B cell (primary cell): ENCODE results near the gene CMPK2.

ENCODE experiments used
- EZH2 ChIP-seq: IDR thresholded peaks from 2 replicates; pipeline ENCODE4 v1.6.1; 2012; ENCODE audit warnings: borderline replicate concordance, low read depth, mild to moderate bottlenecking, moderate library complexity, low read length; ENCODE audit not compliant: insufficient read depth, poor library complexity, severe bottlenecking
- TF ChIP-seq, protein P1 (sequence below): fragments of 200-600 bp; IDR thresholded peaks from one replicate; pipeline ENCODE4 v1.8.0; 2022; ENCODE audit warnings: antibody characterized with exemption, mild to moderate bottlenecking

DNA sequence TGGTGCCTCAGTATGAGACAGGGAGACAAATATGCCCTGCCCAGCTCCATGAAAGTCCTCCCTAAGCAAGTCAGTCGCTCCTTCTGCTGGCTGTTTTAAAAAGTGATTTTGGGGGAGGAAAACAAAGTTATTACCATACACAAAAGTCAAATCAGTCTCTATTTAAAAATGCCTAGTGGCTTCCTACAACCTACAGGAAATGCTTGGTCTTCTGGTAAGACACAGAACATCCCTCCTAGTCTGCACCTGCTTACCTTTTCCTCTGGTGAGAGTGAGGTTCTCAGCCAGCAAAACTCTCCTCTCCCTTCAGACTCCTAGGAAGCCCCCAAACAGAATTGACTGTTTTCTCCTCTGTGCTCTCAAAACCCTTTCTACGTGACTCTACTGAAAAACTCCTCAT is 13.5 kb downstream of the CMPK2 start:
- TF ChIP-seq, protein P1, sequence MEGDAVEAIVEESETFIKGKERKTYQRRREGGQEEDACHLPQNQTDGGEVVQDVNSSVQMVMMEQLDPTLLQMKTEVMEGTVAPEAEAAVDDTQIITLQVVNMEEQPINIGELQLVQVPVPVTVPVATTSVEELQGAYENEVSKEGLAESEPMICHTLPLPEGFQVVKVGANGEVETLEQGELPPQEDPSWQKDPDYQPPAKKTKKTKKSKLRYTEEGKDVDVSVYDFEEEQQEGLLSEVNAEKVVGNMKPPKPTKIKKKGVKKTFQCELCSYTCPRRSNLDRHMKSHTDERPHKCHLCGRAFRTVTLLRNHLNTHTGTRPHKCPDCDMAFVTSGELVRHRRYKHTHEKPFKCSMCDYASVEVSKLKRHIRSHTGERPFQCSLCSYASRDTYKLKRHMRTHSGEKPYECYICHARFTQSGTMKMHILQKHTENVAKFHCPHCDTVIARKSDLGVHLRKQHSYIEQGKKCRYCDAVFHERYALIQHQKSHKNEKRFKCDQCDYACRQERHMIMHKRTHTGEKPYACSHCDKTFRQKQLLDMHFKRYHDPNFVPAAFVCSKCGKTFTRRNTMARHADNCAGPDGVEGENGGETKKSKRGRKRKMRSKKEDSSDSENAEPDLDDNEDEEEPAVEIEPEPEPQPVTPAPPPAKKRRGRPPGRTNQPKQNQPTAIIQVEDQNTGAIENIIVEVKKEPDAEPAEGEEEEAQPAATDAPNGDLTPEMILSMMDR = no peak
- TF ChIP-seq EZH2 = no peak
